ENCODE results near the gene LRRTM3.

LRRTM3 gene

GRCh38 chr10:67140641-67141040 lies 214.8 kb downstream of the LRRTM3 start:
- DNase-seq (ENCODE audit: low read depth): no peak

- DNase-seq (ENCODE audit: low read depth): no peak
Observed at GRCh38 chr10:67141300-67141699, 215.5 kb downstream of the LRRTM3 start.

GRCh38 chr10:67144530-67144929 lies 218.7 kb downstream of the LRRTM3 start:
- no peak for DNase-seq (ENCODE audit: low read depth)

Data from stimulated activated CD4-positive, alpha-beta T cell treated with anti-CD3 and anti-CD28 coated beads, Interleukin-2, amount 100 ng/mL, for 4 hours (primary cell).